T-helper 2 cell treated with Interferon-gamma antibody and Interleukin-4, amounts not matched to agents 5 μg/mL and 100 μg/mL, for 36 hours (primary cell): ENCODE results near the gene GIGYF1.
"Not testable (repeated sequence)": the region's sequence is repeated elsewhere in the genome, so short reads cannot be mapped to it uniquely, and the experiment has no call there.

ENCODE experiments used
- DNase-seq: peaks from one replicate; pipeline ENCODE4 v3.0.0; 2021; ENCODE audit warnings: low spot score
- H3K27ac Mint-ChIP-seq: one replicate; pipeline ENCODE4 v1.8.0; 2021; ENCODE audit warnings: mild to moderate bottlenecking, mixed read lengths
- H3K27me3 Mint-ChIP-seq: one replicate; pipeline ENCODE4 v1.8.0; 2021; ENCODE audit warnings: low read depth, mixed read lengths
- H3K36me3 Mint-ChIP-seq: one replicate; pipeline ENCODE4 v1.8.0; 2021; ENCODE audit warnings: low read depth, mixed read lengths
- H3K4me1 Mint-ChIP-seq: one replicate; pipeline ENCODE4 v1.8.0; 2021; ENCODE audit warnings: low read depth, mixed read lengths
- H3K4me3 Mint-ChIP-seq: one replicate; pipeline ENCODE4 v1.8.0; 2022; ENCODE audit warnings: mild to moderate bottlenecking, moderate library complexity, mixed read lengths
- H3K9me3 Mint-ChIP-seq: one replicate; pipeline ENCODE4 v1.8.0; 2021; ENCODE audit warnings: mixed read lengths

Gene GIGYF1

GRCh38 chr7:100676501-100677306 is 17.3 kb downstream of the GIGYF1 start:
- peaks cover 13% of the 10 kb centered on the region for H3K4me1 Mint-ChIP-seq
- peak overlapping the region; percentile 81 for H3K27ac Mint-ChIP-seq
- H3K27me3 Mint-ChIP-seq, result peaks cover 2% of the 10 kb centered on the region
- no peak for DNase-seq
- peaks cover 37% of the 10 kb centered on the region for H3K36me3 Mint-ChIP-seq
- H3K9me3 Mint-ChIP-seq, result no peaks in the 10 kb centered on the region
- peak overlapping the region; percentile 82 for H3K4me3 Mint-ChIP-seq

GRCh38 chr7:100675581-100676350 is 18.3 kb downstream of the GIGYF1 start:
- Mint-ChIP-seq H3K36me3 (peaks cover 37% of the 10 kb centered on the region), H3K27me3 (peaks cover 8% of the 10 kb centered on the region), H3K4me1 (peaks cover 13% of the 10 kb centered on the region), H3K9me3 (no peaks in the 10 kb centered on the region), H3K27ac (peak overlapping the region; percentile 82), H3K4me3 (peak overlapping the region; percentile 92)
- DNase-seq, result peak; percentile 80

GRCh38 chr7:100675105-100675451 is 19.0 kb downstream of the GIGYF1 start:
- H3K36me3 Mint-ChIP-seq, result peaks cover 34% of the 10 kb centered on the region
- no peak overlapping the region for H3K27ac Mint-ChIP-seq
- peaks cover 11% of the 10 kb centered on the region for H3K27me3 Mint-ChIP-seq

GRCh38 chr7:100674411-100675104 is 19.5 kb downstream of the GIGYF1 start:
- Mint-ChIP-seq H3K36me3 (peaks cover 29% of the 10 kb centered on the region), H3K4me3 (peak overlapping the region; percentile 95), H3K27ac (peak overlapping the region; percentile 94), H3K9me3 (no peaks in the 10 kb centered on the region), H3K27me3 (peaks cover 15% of the 10 kb centered on the region), H3K4me1 (peaks cover 6% of the 10 kb centered on the region)
- no peak for DNase-seq

More at GRCh38 chr7:100675105-100675451, 19.0 kb downstream of the GIGYF1 start:
- Mint-ChIP-seq H3K9me3 (no peaks in the 10 kb centered on the region), H3K4me3 (peak overlapping the region; percentile 95), H3K4me1 (peaks cover 8% of the 10 kb centered on the region)
- DNase-seq, result no peak

GRCh38 chr7:100673942-100674410 is 20.1 kb downstream of the GIGYF1 start:
- Mint-ChIP-seq H3K27me3 (peaks cover 17% of the 10 kb centered on the region), H3K27ac (peak overlapping the region; percentile 94), H3K4me3 (peak overlapping the region; percentile 95), H3K36me3 (peaks cover 23% of the 10 kb centered on the region), H3K4me1 (peaks cover 4% of the 10 kb centered on the region), H3K9me3 (no peaks in the 10 kb centered on the region)
- peak; percentile 25 for DNase-seq

GRCh38 chr7:100673302-100673941 is 20.6 kb downstream of the GIGYF1 start, which contains the start of gene GNB2:
TSS of gene GNB2 (plus strand) at chr7:100673740. CDS start at chr7:100676266, 2,526 bp downstream.
- peak within 1 kb of the TSS; percentile 95 for H3K4me3 Mint-ChIP-seq
- peaks cover 21% of the 10 kb centered on the region for H3K36me3 Mint-ChIP-seq
- peak; percentile 99 for DNase-seq
- H3K27me3 Mint-ChIP-seq, result peaks cover 17% of the 10 kb centered on the region
- H3K4me1 Mint-ChIP-seq, result peaks cover 4% of the 10 kb centered on the region
- H3K27ac Mint-ChIP-seq, result peak within 1 kb of the TSS; percentile 95
- no peaks in the 10 kb centered on the region for H3K9me3 Mint-ChIP-seq

GRCh38 chr7:100671353-100672327 is 22.4 kb downstream of the GIGYF1 start:
- DNase-seq, result no peak
- Mint-ChIP-seq H3K4me3 (no peak overlapping the region), H3K9me3 (no peaks in the 10 kb centered on the region), H3K36me3 (peaks cover 9% of the 10 kb centered on the region), H3K4me1 (peaks cover 4% of the 10 kb centered on the region), H3K27me3 (peaks cover 20% of the 10 kb centered on the region), H3K27ac (peak overlapping the region; percentile 62)

- DNase-seq, result no peak
- no peak overlapping the region for H3K27ac Mint-ChIP-seq
- no peak overlapping the region for H3K4me3 Mint-ChIP-seq
Measured at GRCh38 chr7:100670074-100670473, 24.0 kb downstream of the GIGYF1 start.

GRCh38 chr7:100669106-100669505 is 24.9 kb downstream of the GIGYF1 start:
- not testable (repeated sequence) for H3K4me1 Mint-ChIP-seq, H3K27ac Mint-ChIP-seq, H3K4me3 Mint-ChIP-seq, H3K36me3 Mint-ChIP-seq, H3K9me3 Mint-ChIP-seq, DNase-seq
- peaks cover 20% of the 10 kb centered on the region for H3K27me3 Mint-ChIP-seq

More at GRCh38 chr7:100670074-100670473, 24.0 kb downstream of the GIGYF1 start:
- H3K27me3 Mint-ChIP-seq, result peaks cover 20% of the 10 kb centered on the region
- H3K9me3 Mint-ChIP-seq, result no peaks in the 10 kb centered on the region
- H3K4me1 Mint-ChIP-seq, result no peaks in the 10 kb centered on the region
- peaks cover 3% of the 10 kb centered on the region for H3K36me3 Mint-ChIP-seq

- Mint-ChIP-seq H3K27me3 (peaks cover 20% of the 10 kb centered on the region), H3K4me3 (no peak overlapping the region), H3K36me3 (no peaks in the 10 kb centered on the region), H3K4me1 (no peaks in the 10 kb centered on the region), H3K9me3 (no peaks in the 10 kb centered on the region), H3K27ac (no peak overlapping the region)
- no peak for DNase-seq
Measured at GRCh38 chr7:100668069-100668449, 26.0 kb downstream of the GIGYF1 start.

GRCh38 chr7:100667331-100668068 is 26.6 kb downstream of the GIGYF1 start:
- Mint-ChIP-seq H3K4me1 (no peaks in the 10 kb centered on the region), H3K4me3 (no peak overlapping the region), H3K36me3 (no peaks in the 10 kb centered on the region), H3K27me3 (peaks cover 20% of the 10 kb centered on the region), H3K27ac (no peak overlapping the region), H3K9me3 (no peaks in the 10 kb centered on the region)
- no peak for DNase-seq

GRCh38 chr7:100665168-100665726 is 28.8 kb downstream of the GIGYF1 start:
- Mint-ChIP-seq H3K27ac (no peak overlapping the region), H3K4me3 (no peak overlapping the region)
- no peak for DNase-seq

More at GRCh38 chr7:100665168-100665726, 28.8 kb downstream of the GIGYF1 start:
- Mint-ChIP-seq H3K4me1 (no peaks in the 10 kb centered on the region), H3K27me3 (peaks cover 14% of the 10 kb centered on the region), H3K9me3 (no peaks in the 10 kb centered on the region), H3K36me3 (no peaks in the 10 kb centered on the region)
